ENCODE measurements around the gene CELSR1. TPM values are rescaled to one million over a fixed set of nuclear protein-coding genes. Genes with fewer than 3 reads are reported as not detected.

CELSR1 gene
- total RNA-seq, 2 experiments from 2014 or later: 1.0 to 1.1 TPM

- no peaks in the 10 kb centered on the region for H3K27me3 Mint-ChIP-seq
- no peaks in the 10 kb centered on the region for H3K4me1 ChIP-seq (ENCODE audit: insufficient read depth, low read length)
- ATAC-seq (ENCODE audit: poor library complexity): no peak
- peaks cover 0 to 5% of the 10 kb centered on the region in 2 experiments for H3K27me3 ChIP-seq (ENCODE audit: control insufficient read depth in 1 of 2, insufficient read depth in 2 of 2, low read length in 2 of 2)
- no peaks in the 10 kb centered on the region for H3K36me3 ChIP-seq (ENCODE audit: insufficient read depth, low read length)
- no peak overlapping the region for H3K4me3 Mint-ChIP-seq
- no peaks in the 10 kb centered on the region for H3K9me3 ChIP-seq (ENCODE audit: control insufficient read depth in 1 of 2, insufficient read depth in 1 of 2, low read length in 2 of 2)
- ChIA-PET POLR2A (no interaction called here), CTCF (no interaction called here)
- intact Hi-C loops (cut with DNase I, micrococcal nuclease): loop anchor here in 1 of 2 experiments (10.0 kb wide), 1 partner anchor 115 kb away; no protein-coding TSS in a partner anchor
- H3K4me1 Mint-ChIP-seq (ENCODE audit: low read depth): no peaks in the 10 kb centered on the region
- H3K9me3 Mint-ChIP-seq: no peaks in the 10 kb centered on the region
- H3K4me3 ChIP-seq (ENCODE audit: low read length): no peak overlapping the region
- no peak for TF ChIP-seq CTCF (IDR thresholded peaks at IDR 0.05)
- H3K27ac ChIP-seq (ENCODE audit: low read depth in 1 of 2, low read length in 2 of 2): no peak overlapping the region
- no peak for DNase-seq
- no peaks in the 10 kb centered on the region for H3K36me3 Mint-ChIP-seq (ENCODE audit: low read depth)
- H3K27ac Mint-ChIP-seq: no peak overlapping the region
Measured at GRCh38 chr22:46509416-46510089, 27.9 kb downstream of the CELSR1 start.

GRCh38 chr22:46508491-46508999 lies 28.9 kb downstream of the CELSR1 start:
- no peaks in the 10 kb centered on the region for H3K9me3 Mint-ChIP-seq
- no peaks in the 10 kb centered on the region for H3K27me3 Mint-ChIP-seq
- no peaks in the 10 kb centered on the region for H3K36me3 Mint-ChIP-seq (ENCODE audit: low read depth)
- Histone ChIP-seq H3K4me1 (ENCODE audit: insufficient read depth, low read length) (no peaks in the 10 kb centered on the region), H3K4me3 (ENCODE audit: low read length) (no peak overlapping the region), H3K27ac (ENCODE audit: low read depth in 1 of 2, low read length in 2 of 2) (no peak overlapping the region), H3K27me3 (ENCODE audit: control insufficient read depth in 1 of 2, insufficient read depth in 2 of 2, low read length in 2 of 2) (peaks cover 0 to 5% of the 10 kb centered on the region in 2 experiments), H3K36me3 (ENCODE audit: insufficient read depth, low read length) (no peaks in the 10 kb centered on the region), H3K9me3 (ENCODE audit: control insufficient read depth in 1 of 2, insufficient read depth in 1 of 2, low read length in 2 of 2) (no peaks in the 10 kb centered on the region)
- DNase-seq: no peak
- H3K4me1 Mint-ChIP-seq (ENCODE audit: low read depth): no peaks in the 10 kb centered on the region
- no peak overlapping the region for H3K4me3 Mint-ChIP-seq
- CTCF ChIA-PET: no interaction called here
- TF ChIP-seq CTCF (IDR thresholded peaks at IDR 0.05): no peak
- intact Hi-C loops (cut with DNase I, micrococcal nuclease): loop anchor here in 1 of 2 experiments (10.0 kb wide), 1 partner anchor 114 kb away; no protein-coding TSS in a partner anchor
- no peak overlapping the region for H3K27ac Mint-ChIP-seq
- POLR2A ChIA-PET: no interaction called here
- no peak for ATAC-seq (ENCODE audit: poor library complexity)

- H3K9me3 Mint-ChIP-seq: no peaks in the 10 kb centered on the region
- no peaks in the 10 kb centered on the region for H3K4me1 Mint-ChIP-seq (ENCODE audit: low read depth)
- Histone ChIP-seq H3K27ac (ENCODE audit: low read depth in 1 of 2, low read length in 2 of 2) (no peak overlapping the region), H3K9me3 (ENCODE audit: control insufficient read depth in 1 of 2, insufficient read depth in 1 of 2, low read length in 2 of 2) (no peaks in the 10 kb centered on the region), H3K27me3 (ENCODE audit: control insufficient read depth in 1 of 2, insufficient read depth in 2 of 2, low read length in 2 of 2) (peaks cover 0 to 5% of the 10 kb centered on the region in 2 experiments), H3K36me3 (ENCODE audit: insufficient read depth, low read length) (no peaks in the 10 kb centered on the region), H3K4me3 (ENCODE audit: low read length) (no peak overlapping the region), H3K4me1 (ENCODE audit: insufficient read depth, low read length) (no peaks in the 10 kb centered on the region)
- DNase-seq (no peak), ATAC-seq (ENCODE audit: poor library complexity) (no peak)
- H3K27ac Mint-ChIP-seq: no peak overlapping the region
- no peaks in the 10 kb centered on the region for H3K36me3 Mint-ChIP-seq (ENCODE audit: low read depth)
- H3K4me3 Mint-ChIP-seq: no peak overlapping the region
- no peak for TF ChIP-seq CTCF (IDR thresholded peaks at IDR 0.05)
- no peaks in the 10 kb centered on the region for H3K27me3 Mint-ChIP-seq
- intact Hi-C loops (cut with DNase I, micrococcal nuclease): loop anchor here in 1 of 2 experiments (10.0 kb wide), 1 partner anchor 113 kb away; no protein-coding TSS in a partner anchor
- CTCF ChIA-PET: no interaction called here
- POLR2A ChIA-PET: no interaction called here
Measured at GRCh38 chr22:46507451-46508425, 29.7 kb downstream of the CELSR1 start.

Measured in CD4-positive, alpha-beta T cell (primary cell).